Upper lobe of left lung (tissue), 6 donors: ENCODE measurements around the gene PRLR. TPM values are rescaled to one million over a fixed set of nuclear protein-coding genes. Genes with fewer than 3 reads are reported as not detected.

Experiments
- ATAC-seq, 2 donors: fragments of 200-7000 bp; cut with Tn5 transposase; one replicate each; pipeline ENCODE4 v1.9.1; 2022; ENCODE audit warnings: mild to moderate bottlenecking in 2 of 2, moderate library complexity in 2 of 2; ENCODE audit not compliant: low FRiP score in 2 of 2
- DNase-seq, 2 donors: peaks; one replicate each; pipeline ENCODE4 v3.0.0-alpha.2; 2019 to 2020
- H3K27ac ChIP-seq, 4 donors: fragments of 200-600 bp; sonication (generic); one replicate each; pipeline ENCODE4 v1.5.1; 2016 to 2019
- H3K27me3 ChIP-seq, 4 donors: fragments of 200-600 bp; sonication (generic); one replicate each; pipeline ENCODE4 v1.5.1; 2017 to 2019
- H3K36me3 ChIP-seq, 4 donors: fragments of 200-600 bp; sonication (generic); one replicate each; pipeline ENCODE4 v1.5.1; 2016 to 2019
- H3K4me1 ChIP-seq, 4 donors: fragments of 200-600 bp; sonication (generic); one replicate each; pipeline ENCODE4 v1.5.1; 2018 to 2019
- H3K4me3 ChIP-seq, 4 donors: fragments of 200-600 bp; sonication (generic); one replicate each; pipeline ENCODE4 v1.5.1; 2017 to 2019; ENCODE audit warnings: mild to moderate bottlenecking in 2 of 4, moderate library complexity in 1 of 4
- H3K9me3 ChIP-seq, 4 donors: fragments of 200-600 bp; sonication (generic); one replicate each; pipeline ENCODE4 v1.5.1; 2018 to 2019
- CTCF ChIP-seq, 6 experiments: fragments of 450-650 bp in 4 of 6; fragments of 200-600 bp in 2 of 6; sonication (generic) in 2 of 6; IDR thresholded peaks; one replicate each; pipeline ENCODE4 v1.5.1; 2016 to 2019; ENCODE audit warnings: antibody characterized with exemption in 6 of 6
- EP300 ChIP-seq, 4 donors: sonication (generic); formaldehyde crosslinking; IDR thresholded peaks; one replicate each; pipeline ENCODE4 v1.5.1; 2017; ENCODE audit warnings: antibody characterized with exemption in 4 of 4, control low read depth in 2 of 4
- POLR2A ChIP-seq, 4 donors: fragments of 450-650 bp; IDR thresholded peaks; one replicate each; pipeline ENCODE4 v1.5.1; 2016 to 2017; ENCODE audit warnings: antibody characterized with exemption in 4 of 4, mild to moderate bottlenecking in 2 of 4
- POLR2AphosphoS5 ChIP-seq, 2 donors: sonication (generic); formaldehyde crosslinking; IDR thresholded peaks; one replicate each; pipeline ENCODE4 v1.5.1; 2017; ENCODE audit warnings: antibody characterized with exemption in 2 of 2
- WGBS, 2 donors: methylation state at CpG; one replicate each; pipeline ENCODE4 v1.1.5; 2017 to 2018; 5-methylcytosine and 5-hydroxymethylcytosine counted together
- total RNA-seq, 6 donors: library from RNA; depleted of rRNA in 4 of 6; stranded (reverse); fragments of >200 nt in 4 of 6; gene quantifications; one replicate each; pipeline versions ENCODE4 v1.1.0 to v1.2.1, GENCODE V29; 2016 to 2021
- donor health status: DM: no; HTN: no; CAD: no; lungs with moderate emphysema.
- donor health status: DM: no; HTN: yes; CAD: no; lungs with severe emphysema.

PRLR gene
- total RNA-seq, 6 donors from 2014 or later, result 0.49 to 3.6 (median 1.8) TPM; not detected in 1

- no peaks in the 10 kb centered on the region for H3K9me3 ChIP-seq
- no peak overlapping the region for H3K27ac ChIP-seq
- no peaks in the 10 kb centered on the region for H3K36me3 ChIP-seq
- DNase-seq (no peak), ATAC-seq (no peak)
- no peaks in the 10 kb centered on the region for H3K27me3 ChIP-seq
- WGBS, 2 donors, result 76 to 91% methylated on average over 3 to 5 of the region's 5 CpGs
- H3K4me1 ChIP-seq, result peaks cover 0 to 9% (median 6%) of the 10 kb centered on the region in 4 donors
- H3K4me3 ChIP-seq, result no peak overlapping the region
- TF ChIP-seq EP300 (IDR thresholded peaks at IDR 0.05) (no peak), POLR2A (IDR thresholded peaks at IDR 0.05) (no peak), POLR2AphosphoS5 (IDR thresholded peaks at IDR 0.05) (no peak), CTCF (IDR thresholded peaks at IDR 0.05) (no peak)
Observed at GRCh38 chr5:35186749-35187148, 43.5 kb downstream of the PRLR start.

- TF ChIP-seq EP300 (IDR thresholded peaks at IDR 0.05), result no peak
- TF ChIP-seq POLR2AphosphoS5 (IDR thresholded peaks at IDR 0.05), result no peak
- no peak for TF ChIP-seq CTCF (IDR thresholded peaks at IDR 0.05)
- TF ChIP-seq POLR2A (IDR thresholded peaks at IDR 0.05), result no peak
- Histone ChIP-seq H3K9me3 (no peaks in the 10 kb centered on the region), H3K36me3 (no peaks in the 10 kb centered on the region), H3K27ac (no peak overlapping the region), H3K4me1 (peaks cover 0 to 9% (median 6%) of the 10 kb centered on the region in 4 donors), H3K27me3 (no peaks in the 10 kb centered on the region), H3K4me3 (no peak overlapping the region)
- WGBS, 2 donors, result 80 to 88% methylated on average over 4 of the region's 4 CpGs
- DNase-seq (no peak), ATAC-seq (no peak)
Observed at GRCh38 chr5:35185518-35185917, 44.8 kb downstream of the PRLR start.

DNA sequence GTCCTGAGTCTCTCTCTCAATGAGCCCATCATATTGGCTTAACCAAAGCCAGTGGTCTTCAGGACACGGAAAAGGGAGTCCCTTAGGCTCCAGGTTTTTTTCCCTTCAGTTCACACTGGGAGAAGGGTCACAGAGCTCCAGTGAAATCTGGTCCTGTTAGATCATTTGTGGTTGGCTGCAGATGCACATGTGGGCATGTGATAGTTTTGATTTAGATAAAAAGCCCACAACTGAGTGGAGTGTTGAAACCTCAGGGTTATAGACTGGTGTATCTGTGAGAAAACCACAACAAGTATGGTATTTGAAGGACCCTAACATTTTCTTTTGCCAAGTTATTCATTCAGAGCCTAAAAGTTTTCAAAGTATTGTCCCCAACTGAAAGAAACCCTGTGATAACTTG lies 46.7 kb downstream of the PRLR start:
- Histone ChIP-seq H3K4me1 (peaks cover 0 to 9% (median 6%) of the 10 kb centered on the region in 4 donors), H3K36me3 (no peaks in the 10 kb centered on the region), H3K27me3 (no peaks in the 10 kb centered on the region), H3K27ac (no peak overlapping the region), H3K4me3 (no peak overlapping the region), H3K9me3 (no peaks in the 10 kb centered on the region)
- WGBS, 2 donors, result 100% methylated on average over 1 of the region's 1 CpG; no CpG with 5 or more reads in 1 of the 2 donors
- no peak for DNase-seq
- TF ChIP-seq CTCF (IDR thresholded peaks at IDR 0.05), result no peak
- no peak for TF ChIP-seq POLR2A (IDR thresholded peaks at IDR 0.05)
- TF ChIP-seq EP300 (IDR thresholded peaks at IDR 0.05), result no peak
- no peak for TF ChIP-seq POLR2AphosphoS5 (IDR thresholded peaks at IDR 0.05)
- ATAC-seq, result no peak

DNA sequence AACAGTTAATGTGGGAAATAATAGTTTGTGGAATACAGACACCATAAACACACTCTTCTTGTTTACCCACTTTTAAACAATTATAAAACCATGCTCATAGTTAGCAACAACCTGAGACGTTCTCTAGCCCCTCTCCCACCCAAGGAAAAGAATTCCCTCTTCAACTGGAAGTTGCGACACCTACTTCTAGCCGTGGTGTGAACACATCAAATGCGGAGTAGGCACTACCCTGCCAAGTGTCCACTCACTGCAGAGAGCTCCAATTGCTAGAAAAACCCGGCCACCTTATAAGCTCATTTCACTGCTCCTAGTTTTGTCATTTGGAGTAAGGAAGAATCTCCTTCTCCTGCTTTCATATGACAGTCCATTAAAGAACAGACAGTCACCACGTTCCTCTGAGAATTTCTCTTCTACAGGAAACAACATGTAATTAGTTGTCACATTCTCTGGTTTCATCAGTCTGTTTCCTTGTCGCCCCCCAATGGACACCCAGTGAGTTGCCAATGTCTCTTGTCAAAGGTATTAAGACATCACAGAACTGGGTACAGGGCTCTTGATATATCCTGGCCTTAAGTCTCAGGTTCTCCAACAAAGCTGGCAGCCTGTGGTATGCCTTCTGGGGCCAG lies 47.3 kb downstream of the PRLR start:
- DNase-seq (peak in 1 of 2 donors; percentile 76), ATAC-seq (peak; percentile 61 to 80)
- Histone ChIP-seq H3K27me3 (no peaks in the 10 kb centered on the region), H3K9me3 (no peaks in the 10 kb centered on the region), H3K27ac (peak overlapping the region in 1 of 4 donors; percentile 25), H3K36me3 (no peaks in the 10 kb centered on the region), H3K4me1 (peaks cover 0 to 9% (median 6%) of the 10 kb centered on the region in 4 donors), H3K4me3 (no peak overlapping the region)
- TF ChIP-seq CTCF (IDR thresholded peaks at IDR 0.05) (peak in 4 of 6 experiments; percentile 27 to 55 (median 40)), EP300 (IDR thresholded peaks at IDR 0.05) (no peak), POLR2AphosphoS5 (IDR thresholded peaks at IDR 0.05) (no peak)
- WGBS, 2 donors, result 28 to 33% methylated on average over 7 of the region's 7 CpGs

GRCh38 chr5:35182486-35182885 lies 47.8 kb downstream of the PRLR start:
- no peak for TF ChIP-seq CTCF (IDR thresholded peaks at IDR 0.05)
- TF ChIP-seq POLR2A (IDR thresholded peaks at IDR 0.05), result no peak
- TF ChIP-seq POLR2AphosphoS5 (IDR thresholded peaks at IDR 0.05), result no peak
- no peak for TF ChIP-seq EP300 (IDR thresholded peaks at IDR 0.05)
- ATAC-seq, result no peak
- Histone ChIP-seq H3K36me3 (no peaks in the 10 kb centered on the region), H3K27ac (peak overlapping the region in 1 of 4 donors; percentile 25), H3K27me3 (no peaks in the 10 kb centered on the region), H3K4me1 (peaks cover 0 to 9% (median 6%) of the 10 kb centered on the region in 4 donors), H3K4me3 (no peak overlapping the region), H3K9me3 (no peaks in the 10 kb centered on the region)
- DNase-seq, result no peak
- 85% methylated on average over 1 of the region's 1 CpG for WGBS, 2 donors
